Brain microvascular endothelial cell (primary cell): ENCODE results near the gene STK38L.

Experiments
- DNase-seq: peaks from one replicate; pipeline ENCODE4 v3.0.0-alpha.2; 2020
- H3K27ac ChIP-seq: fragments of 250-450 bp; sonication (Bioruptor Pico); 2 replicates; pipeline ENCODE4 v1.5.1; 2020; ENCODE audit warnings: mild to moderate bottlenecking, moderate library complexity
- H3K27me3 ChIP-seq: fragments of 250-450 bp; sonication (Bioruptor Pico); replicated peaks from 2 replicates; pipeline ENCODE4 v1.5.1; 2020; ENCODE audit warnings: mild to moderate bottlenecking
- H3K36me3 ChIP-seq: fragments of 250-450 bp; sonication (Bioruptor Pico); replicated peaks from 2 replicates; pipeline ENCODE4 v1.5.1; 2020; ENCODE audit warnings: mild to moderate bottlenecking
- H3K4me3 ChIP-seq: 2 replicates; pipeline ENCODE4 v1.5.1; 2011; ENCODE audit warnings: low read depth, mild to moderate bottlenecking, control low read depth, low read length, moderate library complexity
- in situ Hi-C: cut with HindIII; loops from 2 replicates; pipeline ENCODE4 v1.10.0; 2017; ENCODE audit warnings: low sequenced_read_pairs, low pct_ligation_motif_present
- TF ChIP-seq, protein P1 (sequence below): IDR thresholded peaks from 2 replicates; pipeline ENCODE4 v1.5.1; 2011; ENCODE audit warnings: low read depth, mild to moderate bottlenecking, moderate library complexity, low read length, control low read depth, inconsistent platforms; ENCODE audit errors: missing control alignments

The STK38L gene

DNA sequence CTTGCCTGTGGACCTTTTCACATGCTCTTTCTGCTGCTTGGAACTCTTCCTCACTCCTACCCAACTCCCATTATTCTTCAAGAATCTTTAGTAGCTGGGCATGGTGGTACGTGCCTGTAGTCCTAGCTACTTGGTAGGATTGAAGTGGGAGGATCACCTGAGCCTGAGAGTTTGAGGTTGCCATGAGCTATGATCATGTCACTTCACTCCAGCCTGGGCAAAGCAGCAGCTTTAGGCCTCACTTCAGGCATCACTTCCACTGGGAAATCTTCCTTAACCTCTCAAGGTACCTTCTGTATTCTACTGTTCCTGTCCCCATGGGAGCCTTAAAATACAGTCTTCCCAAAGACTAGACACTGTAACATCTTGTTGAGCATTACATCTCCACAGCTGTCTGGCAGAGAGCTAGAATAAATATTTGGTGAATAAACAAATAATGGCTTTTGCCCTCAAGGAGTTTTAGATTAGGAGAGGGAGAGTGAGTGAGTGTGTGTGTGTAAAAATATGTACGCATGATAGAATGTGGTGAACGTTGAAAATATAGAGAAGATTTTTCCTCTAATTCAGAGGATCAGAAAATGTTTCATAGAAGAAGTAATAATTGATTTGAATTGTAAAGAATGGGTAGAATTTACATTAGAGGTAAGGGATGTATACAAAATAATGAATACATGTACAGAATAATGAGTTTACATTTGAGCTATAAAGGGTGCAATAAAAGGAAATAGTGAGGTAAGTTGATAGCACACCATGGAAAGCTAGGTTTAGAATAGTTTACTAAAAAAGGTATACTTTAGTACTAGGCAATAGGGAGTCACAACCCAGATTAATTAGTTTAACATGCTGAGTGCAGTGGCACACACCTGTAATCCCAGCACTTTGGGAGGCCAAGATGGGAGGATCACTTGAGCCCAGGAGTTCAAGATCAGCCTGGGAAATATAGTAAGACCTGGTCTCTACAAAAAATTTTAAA is 59.3 kb downstream of the STK38L start:
- H3K27ac ChIP-seq = no peak overlapping the region
- peaks cover 13% of the 10 kb centered on the region for H3K36me3 ChIP-seq
- TF ChIP-seq, protein P1, sequence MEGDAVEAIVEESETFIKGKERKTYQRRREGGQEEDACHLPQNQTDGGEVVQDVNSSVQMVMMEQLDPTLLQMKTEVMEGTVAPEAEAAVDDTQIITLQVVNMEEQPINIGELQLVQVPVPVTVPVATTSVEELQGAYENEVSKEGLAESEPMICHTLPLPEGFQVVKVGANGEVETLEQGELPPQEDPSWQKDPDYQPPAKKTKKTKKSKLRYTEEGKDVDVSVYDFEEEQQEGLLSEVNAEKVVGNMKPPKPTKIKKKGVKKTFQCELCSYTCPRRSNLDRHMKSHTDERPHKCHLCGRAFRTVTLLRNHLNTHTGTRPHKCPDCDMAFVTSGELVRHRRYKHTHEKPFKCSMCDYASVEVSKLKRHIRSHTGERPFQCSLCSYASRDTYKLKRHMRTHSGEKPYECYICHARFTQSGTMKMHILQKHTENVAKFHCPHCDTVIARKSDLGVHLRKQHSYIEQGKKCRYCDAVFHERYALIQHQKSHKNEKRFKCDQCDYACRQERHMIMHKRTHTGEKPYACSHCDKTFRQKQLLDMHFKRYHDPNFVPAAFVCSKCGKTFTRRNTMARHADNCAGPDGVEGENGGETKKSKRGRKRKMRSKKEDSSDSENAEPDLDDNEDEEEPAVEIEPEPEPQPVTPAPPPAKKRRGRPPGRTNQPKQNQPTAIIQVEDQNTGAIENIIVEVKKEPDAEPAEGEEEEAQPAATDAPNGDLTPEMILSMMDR = no peak
- H3K4me3 ChIP-seq = no peak overlapping the region
- in situ Hi-C loops = no loop called here
- no peaks in the 10 kb centered on the region for H3K27me3 ChIP-seq
- DNase-seq = peak; percentile 32

DNA sequence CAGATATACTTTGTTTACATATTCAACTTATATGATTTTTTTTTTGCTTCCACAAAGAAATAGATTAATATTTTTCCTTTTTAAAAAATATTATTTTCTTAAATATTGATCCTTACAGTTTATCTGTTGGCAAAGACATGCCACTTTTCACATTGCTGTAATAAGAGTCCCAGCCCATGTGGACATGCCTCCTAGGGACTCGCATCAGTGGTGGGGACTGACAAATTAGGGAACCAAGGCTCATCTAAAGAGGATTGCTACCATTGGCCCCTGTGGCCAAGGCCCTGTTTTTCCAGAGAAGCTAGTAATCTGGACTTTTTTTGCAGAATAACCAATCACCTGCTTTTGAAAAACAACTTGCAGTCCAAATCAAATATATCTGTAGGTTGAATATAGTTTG is 60.8 kb downstream of the STK38L start:
- DNase-seq = no peak
- Histone ChIP-seq H3K4me3 (no peak overlapping the region), H3K27ac (no peak overlapping the region), H3K27me3 (no peaks in the 10 kb centered on the region), H3K36me3 (peaks cover 15% of the 10 kb centered on the region)
- in situ Hi-C loops = no loop called here
- TF ChIP-seq, protein P1 = no peak

DNA sequence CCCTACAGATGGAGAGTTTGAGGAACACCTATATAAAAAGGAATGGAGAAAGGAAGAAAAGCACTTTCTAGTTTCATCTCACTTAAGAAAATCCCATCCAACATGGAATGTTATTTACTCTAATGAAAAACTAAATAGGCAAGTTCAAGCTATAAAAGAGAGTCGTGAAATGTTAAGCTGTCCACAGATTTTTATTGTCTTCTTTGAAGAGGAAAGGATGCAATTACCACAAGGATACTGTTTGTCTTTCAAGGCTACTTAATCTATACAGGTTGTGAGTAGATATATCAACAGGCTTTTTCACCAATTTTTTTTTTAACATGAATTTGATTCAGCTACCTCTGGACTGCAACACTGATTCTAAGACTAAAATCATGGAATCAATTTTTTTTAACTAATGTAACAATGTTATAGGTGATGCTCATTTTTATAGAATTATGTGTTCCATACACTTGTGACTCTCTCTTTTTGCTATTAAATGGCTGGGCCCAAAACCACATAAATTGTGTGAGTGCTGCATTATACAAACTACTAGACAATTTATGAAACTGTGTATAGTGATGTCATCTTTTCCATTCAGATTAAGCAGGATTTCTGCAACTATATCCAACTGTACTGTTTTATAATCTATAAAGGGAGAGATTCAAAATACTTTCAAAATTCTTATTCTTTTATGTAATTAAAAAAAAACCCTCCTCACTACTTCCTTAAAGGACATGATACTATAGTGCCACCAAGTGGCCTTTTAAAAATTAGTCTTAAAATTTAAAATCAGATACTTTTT is 61.8 kb downstream of the STK38L start:
- in situ Hi-C loops = no loop called here
- Histone ChIP-seq H3K4me3 (no peak overlapping the region), H3K27ac (no peak overlapping the region), H3K36me3 (peaks cover 15% of the 10 kb centered on the region), H3K27me3 (no peaks in the 10 kb centered on the region)
- TF ChIP-seq, protein P1 = no peak
- no peak for DNase-seq

DNA sequence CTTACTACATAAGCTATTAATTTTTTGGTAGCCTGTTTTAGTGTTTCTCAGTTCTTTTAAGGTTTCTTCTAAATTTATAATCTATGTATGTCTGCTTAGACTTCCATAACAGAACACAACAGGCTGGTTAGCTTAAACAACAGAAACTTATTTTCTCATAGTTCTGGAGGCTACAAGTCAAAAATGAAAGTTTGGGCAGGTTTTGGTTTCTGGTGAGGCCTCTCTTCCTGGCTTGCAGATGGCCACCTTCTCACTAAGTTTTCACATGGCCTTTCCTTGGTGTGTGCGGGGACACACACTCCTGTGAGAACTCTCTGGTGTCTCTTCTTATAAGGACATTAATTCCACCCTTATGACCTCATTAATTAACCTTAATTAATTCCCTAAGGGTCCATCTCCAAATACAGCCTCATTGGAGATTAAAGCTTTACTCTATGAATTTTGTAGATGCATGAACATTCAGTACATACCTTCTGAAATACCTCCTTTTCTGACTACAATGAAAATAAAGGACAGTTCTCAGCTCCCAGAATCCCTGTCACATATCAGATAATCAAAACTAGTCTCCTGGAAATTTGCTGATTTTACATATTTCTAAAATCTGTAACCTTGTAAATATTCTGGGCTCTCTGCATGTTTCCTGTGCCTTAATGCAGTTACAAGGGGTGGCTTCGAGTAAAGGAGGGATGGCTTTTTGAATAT is 65.4 kb downstream of the STK38L start:
- H3K27me3 ChIP-seq = no peaks in the 10 kb centered on the region
- no peak overlapping the region for H3K4me3 ChIP-seq
- peaks cover 19% of the 10 kb centered on the region for H3K36me3 ChIP-seq
- TF ChIP-seq, protein P1 = no peak
- DNase-seq = no peak
- in situ Hi-C loops = no loop called here
- H3K27ac ChIP-seq = no peak overlapping the region

DNA sequence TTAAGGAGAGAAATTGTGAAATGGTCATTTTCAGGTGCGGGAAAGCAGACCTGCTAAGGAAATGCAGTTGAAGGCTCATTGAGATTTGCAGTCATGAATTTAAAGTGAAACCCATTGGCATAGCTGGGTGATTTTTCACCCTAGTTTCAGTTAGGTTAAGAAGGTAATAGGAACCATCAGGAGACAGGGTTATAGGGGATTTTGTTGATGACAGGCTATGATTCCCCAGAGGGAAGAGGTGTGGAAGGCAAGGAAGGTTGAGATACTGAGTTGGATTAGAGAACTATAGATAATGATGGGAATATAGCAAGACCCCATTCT is 65.9 kb downstream of the STK38L start:
- no peak for DNase-seq
- in situ Hi-C loops = no loop called here
- TF ChIP-seq, protein P1 = no peak
- peaks cover 21% of the 10 kb centered on the region for H3K36me3 ChIP-seq
- no peak overlapping the region for H3K27ac ChIP-seq
- H3K4me3 ChIP-seq = no peak overlapping the region
- no peaks in the 10 kb centered on the region for H3K27me3 ChIP-seq
